Stimulated activated CD8-positive, alpha-beta memory T cell treated with anti-CD3 and anti-CD28 coated beads, Interleukin-7, amount 100 ng/mL, for 24 hours (primary cell): Measurements from ENCODE around the gene CRELD2.
"Not testable (repeated sequence)": the region's sequence is repeated elsewhere in the genome, so short reads cannot be mapped to it uniquely, and the experiment has no call there.

Experiments
- DNase-seq: peaks from one replicate; pipeline ENCODE4 v3.0.0-alpha.2; 2020; ENCODE audit warnings: low read depth

Gene CRELD2

DNA sequence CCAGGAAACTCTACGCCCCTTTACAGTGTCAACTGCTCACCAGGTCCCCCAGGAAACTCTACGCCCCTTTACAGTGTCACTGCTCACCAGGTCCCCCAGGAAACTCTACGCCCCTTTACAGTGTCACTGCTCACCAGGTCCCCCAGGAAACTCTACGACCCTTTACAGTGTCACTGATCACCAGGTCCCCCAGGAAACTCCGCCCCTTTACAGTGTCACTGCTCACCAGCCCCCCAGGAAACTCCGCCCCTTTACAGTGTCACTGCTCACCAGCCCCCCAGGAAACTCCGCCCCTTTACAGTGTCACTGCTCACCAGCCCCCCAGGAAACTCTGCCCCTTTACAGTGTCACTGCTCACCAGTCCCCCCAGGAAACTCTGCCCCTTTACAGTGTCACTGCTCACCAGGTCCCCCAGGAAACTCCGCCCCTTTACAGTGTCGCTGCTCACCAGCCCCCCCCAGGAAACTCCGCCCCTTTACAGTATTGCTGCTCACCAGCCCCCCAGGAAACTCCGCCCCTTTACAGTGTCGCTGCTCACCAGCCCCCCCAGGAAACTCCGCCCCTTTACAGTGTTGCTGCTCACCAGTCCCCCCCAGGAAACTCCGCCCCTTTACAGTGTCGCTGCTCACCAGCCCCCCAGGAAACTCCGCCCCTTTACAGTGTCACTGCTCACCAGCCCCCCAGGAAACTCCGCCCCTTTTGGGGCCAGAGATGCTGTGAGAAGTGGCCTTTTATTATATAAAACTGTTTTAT lies 26.8 kb downstream of the CRELD2 start:
- not testable (repeated sequence) for DNase-seq

DNA sequence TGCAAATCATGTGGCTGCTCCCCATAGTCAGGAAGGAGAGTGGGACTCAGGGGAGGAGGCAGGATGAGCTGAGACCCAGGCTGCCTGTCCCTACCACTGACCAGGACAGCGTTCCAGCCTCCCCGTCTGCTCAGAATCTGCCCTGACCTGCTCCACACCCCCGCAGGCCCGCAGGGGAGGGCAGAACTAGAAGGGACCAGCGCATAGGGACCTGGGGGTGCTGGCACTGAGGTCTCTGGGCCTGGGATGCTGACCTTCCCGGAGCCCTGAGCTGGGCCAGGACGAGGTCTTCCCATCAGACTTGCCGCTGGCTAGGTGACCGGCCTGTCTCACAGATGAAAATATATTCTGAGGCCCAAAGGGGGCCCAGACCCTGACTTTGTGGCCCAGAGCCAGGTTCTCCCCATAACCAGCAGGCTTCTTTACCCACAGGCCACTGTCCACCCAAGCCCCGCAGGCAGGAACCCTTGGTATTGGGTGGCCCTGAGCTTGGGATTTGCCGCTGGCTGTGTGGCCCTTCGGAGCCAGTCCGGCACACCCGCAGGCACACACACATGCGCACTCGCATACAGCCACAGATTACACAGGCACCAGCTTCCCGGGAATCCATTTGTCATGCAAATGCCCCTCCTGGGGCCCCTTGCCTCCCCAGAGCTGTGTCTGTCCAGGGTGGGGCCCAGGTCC lies 28.3 kb downstream of the CRELD2 start:
- no peak for DNase-seq

DNA sequence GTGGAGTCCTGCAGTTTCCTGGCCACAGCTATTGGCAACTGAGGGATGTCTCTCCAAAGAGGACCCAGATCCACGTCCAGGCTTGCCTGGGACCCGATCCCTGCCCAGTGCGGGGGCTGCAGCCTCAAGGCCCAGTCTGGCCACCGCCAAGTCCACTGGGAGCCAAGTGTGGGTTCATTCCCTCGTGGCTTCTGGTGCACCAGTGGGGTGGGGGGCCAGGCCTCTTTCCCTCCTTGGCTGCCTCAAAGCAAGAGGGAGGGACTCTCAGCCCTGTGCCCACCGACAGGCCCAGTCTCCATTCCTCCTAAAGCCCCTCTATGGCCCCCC lies 28.8 kb downstream of the CRELD2 start:
- no peak for DNase-seq

DNA sequence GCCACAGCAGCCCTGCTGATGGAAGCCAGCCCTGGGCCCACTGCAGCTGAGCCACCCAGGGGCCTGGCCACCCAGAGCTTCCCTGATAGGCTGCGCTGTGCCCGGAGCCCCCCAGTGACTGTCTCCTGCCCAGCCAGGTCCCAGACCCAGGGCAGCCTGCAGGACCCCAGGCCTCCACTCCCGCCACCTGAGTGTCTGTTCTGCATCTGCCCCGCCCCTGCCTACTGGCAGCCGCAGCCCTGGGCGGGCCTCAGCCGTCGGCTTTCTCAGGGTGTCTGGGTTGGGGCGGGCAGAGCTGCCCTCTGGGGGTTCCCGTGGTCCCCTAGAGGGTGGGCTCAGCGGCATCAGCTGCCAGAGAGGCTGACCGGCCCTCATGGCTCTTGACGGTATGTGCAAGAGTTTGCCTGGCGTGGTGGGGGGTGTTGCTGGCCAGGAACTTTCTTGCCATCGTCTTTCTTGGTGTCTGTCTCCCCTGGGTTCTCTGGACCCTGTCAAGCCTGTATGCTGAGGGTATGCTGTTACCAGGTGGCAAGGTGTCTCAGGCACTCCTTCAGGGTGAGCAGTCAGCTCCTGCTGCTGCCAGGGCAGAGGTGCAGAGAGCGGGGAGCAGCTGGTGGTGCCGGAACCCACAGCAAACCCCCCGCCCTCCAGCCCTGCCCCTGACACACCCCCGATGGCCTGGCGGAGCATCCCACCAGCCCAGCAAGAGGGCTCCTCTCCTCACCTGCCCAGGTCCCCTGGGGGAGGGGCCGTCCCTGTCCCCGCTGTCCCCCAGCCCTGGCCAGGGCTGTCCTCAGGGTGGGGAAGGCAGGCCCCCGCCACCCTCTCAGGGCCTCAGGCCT lies 29.9 kb downstream of the CRELD2 start:
- no peak for DNase-seq

- no peak for DNase-seq
Measured at GRCh38 chr22:49948958-49949913, 30.8 kb downstream of the CRELD2 start.

DNA sequence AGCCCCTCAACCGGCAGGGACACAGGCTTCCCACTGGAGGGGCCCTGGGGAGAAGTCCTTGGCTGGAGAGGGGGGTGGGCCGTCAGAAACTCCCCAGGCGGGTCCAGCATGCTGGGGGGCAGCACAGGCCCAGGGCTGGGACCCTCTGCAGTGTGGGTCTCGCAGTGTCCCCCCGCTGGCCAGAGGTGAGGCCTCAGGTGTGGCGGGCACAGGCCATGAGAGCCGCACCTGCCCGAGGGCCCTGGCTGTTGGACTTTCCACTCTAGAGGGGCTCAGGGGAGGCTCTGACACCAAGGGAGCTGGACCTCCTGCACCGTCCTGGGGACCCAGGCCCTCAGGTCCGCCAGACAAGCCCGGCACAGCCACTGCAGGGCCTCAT lies 31.5 kb downstream of the CRELD2 start:
- DNase-seq = no peak

- no peak for DNase-seq
Measured at GRCh38 chr22:49950396-49950994, 32.1 kb downstream of the CRELD2 start.

DNA sequence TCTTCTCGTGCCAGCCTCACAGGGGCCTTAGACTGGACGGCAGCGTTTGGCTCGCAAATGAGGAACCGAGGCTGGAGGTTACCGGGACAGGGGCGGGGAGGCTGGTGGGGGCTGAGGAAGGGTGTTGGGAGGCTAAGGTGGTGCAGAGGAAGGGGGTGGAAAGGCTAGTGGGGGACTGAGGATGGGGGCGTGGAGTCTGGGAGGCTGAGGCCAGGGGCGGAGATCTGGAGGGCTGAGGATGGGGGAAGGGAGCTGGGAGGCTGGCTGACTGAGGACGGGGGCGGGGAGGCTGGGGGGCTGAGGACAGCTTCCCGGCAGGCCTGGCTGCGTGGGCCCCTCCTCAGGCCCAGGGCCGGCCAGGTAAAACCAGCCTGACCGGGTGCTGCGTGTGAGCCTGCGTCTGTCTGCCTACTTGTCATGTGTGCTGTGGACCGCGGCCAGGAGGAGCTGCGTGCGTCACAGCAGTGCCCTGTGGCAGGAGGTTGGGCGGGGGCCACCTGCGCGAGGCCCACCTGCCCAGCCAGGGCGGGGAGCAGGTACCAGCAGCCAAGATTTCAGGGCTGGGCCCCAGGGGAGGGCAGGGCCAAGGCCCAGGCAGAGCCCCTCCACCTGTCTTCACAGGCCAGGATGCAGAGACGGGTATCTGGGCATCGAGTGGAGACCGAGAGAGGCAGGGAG lies 32.7 kb downstream of the CRELD2 start:
- no peak for DNase-seq

DNA sequence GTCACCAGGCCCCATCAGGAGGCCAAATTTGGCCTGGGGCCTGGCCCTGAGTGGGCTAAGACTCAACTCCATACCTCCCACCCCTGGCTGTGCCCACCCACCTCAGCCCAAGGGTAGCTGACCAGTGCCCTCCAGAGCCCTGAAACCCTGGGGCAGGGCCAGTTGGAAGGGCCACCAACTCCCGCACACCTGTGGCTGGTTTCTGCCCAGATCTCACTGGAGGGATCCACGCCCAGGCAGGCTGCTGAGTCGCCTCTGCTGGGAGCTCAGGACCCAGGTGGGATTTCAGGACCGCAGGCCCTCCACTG lies 33.2 kb downstream of the CRELD2 start:
- DNase-seq = no peak

DNA sequence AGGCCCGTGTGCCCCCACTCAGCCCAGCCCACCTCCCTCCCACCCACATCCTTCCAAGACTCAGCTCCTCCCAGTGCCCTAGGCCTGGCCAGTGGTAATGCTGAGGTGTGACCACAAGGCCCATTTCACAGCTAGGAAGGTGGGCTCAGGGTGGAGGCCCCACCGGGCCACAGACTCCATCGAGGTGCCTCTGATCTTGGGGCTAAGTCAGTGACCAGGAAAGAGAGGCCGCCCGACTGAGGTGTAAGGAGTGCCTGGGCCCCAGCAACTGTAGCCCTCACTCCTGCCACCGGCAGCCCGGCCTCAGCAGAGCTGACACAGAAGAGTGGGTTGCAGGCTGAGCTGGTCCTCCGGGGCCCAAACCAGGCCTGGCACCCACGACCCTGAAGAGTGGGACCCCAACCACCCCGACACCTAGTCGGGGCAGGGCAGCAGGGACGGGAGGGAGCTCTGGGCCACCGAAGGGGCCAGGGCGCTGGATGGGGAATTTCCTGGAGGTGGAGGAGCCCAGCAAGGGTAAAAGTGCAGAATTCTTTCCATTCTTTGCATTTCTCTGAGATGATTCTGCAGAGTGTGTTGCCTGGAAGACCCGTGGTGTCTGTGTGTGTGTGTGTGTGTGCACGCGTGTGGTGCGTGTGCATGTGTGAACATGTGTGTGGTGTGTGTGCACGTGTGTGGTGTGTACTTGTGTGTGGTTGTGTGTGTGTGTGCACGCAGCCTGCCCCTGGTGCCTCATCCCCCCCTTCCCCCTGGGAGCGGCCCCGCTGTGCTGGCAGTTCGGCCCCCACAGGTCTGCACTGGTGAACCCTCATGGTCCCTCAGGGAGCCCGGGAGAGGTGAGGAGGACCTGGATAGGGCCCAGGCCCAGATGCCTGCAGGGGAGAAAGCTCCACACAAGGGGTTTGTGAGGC lies 33.8 kb downstream of the CRELD2 start:
- no peak for DNase-seq

DNA sequence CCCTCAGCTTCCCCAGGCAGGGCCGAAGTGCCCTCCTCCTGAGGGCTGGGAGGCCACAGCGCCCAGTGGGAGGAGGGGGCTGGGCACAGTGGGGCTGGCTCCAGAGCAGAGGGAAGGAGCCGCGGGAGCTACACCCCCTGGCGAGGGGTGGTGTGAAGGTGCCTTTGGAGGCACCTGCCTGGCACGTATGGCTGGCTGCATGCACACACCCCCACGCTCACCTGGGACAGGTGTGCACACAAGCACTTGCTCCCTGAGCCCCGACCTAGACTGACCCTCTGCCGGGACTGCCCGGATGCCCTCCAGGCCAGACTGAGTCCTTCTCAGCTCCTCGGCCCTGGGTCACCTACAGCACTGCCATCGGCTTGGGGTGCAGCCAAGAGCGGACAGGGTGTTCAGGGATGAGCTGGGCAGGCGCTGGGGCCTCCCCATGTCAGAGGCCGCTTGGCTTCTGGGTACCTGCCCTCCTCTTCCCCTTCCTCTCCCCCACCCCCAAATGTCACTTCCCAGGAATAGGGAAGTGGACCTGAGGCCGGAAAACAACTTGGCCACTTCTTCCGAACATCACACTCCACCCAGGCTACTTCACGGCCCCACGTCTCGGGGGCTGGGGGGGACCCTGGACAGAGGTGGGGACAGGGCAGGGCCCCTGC lies 34.7 kb downstream of the CRELD2 start:
- DNase-seq = no peak

DNA sequence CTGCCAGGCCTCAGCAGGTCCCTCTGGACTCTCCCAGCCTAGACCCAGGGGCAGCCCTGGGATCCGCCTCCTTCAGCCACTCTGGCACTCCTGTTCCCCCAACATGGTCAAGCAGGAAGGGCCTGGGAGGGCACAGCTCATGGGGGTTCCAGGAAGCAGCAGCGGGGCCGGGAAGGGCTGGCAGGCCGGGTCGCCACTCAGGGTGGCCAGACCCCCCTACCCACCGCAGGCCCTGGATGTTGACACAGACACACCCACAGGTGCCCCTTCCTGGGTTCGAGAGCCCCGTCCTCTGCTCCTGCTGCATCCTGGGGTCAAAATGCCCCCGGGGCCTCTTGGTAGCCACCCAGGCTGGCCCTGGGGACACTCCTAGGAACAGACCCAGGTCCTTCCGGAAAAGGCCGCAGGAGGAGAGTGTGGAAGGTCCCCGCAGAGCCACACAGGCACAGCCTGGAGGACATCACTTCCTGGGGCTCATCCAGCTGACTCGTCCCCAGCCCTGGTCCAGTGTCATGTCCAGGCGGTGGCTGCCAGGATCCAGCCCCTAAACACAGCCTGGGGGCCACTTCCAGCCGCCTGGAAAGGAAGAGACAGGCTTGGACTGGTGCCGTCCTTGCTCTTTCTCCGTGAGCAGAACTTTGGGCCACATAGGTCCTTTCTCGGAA lies 35.4 kb downstream of the CRELD2 start:
- no peak for DNase-seq

DNA sequence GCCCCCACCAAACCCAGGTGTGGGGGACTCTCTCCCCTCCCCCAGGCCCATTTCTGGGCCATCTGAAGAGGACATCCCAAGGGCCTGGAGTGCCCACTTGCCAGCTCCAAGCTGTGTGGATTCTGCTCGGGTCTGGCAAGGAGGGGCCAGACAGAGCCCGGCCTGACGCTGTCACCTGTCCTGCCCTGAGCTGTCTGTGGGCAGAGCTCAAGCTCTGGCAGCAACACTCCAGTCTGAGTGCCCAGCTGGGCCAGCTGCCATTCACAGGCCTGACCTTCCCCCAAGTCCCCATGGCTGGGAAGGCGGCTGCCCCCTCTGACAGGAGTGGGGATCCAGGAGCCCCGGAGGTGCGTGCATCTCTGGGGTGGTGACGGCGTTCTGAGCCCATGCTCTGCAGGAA lies 35.9 kb downstream of the CRELD2 start:
- no peak for DNase-seq

DNA sequence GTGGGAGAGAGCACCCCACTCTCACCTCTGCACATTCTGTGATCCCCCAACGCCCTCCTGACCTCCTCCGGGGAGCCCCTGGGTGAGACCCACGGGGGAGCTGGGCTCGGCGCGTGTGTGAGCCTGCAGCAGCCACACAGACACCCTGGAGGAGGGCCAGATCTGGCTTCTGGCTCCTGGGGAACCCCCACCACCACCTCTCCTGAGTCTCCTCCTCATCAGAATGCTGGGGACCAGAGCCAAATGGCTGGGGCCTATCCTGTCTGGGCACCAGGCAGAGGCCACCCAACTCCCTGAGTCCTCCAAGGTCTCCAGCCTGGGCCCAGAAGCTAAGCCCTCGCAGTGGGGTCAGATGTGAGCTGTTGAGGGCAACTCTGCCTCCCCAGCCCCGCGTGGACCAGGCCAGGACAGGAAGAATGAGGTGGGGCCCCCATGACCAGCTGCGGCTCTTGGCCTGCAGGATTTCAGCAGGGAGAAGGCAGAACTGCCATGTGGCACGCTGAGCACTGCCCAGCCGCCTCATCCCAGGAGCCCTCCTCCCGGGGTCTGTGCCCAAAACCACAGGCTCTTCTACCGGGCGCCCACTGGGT lies 36.7 kb downstream of the CRELD2 start:
- DNase-seq = no peak

DNA sequence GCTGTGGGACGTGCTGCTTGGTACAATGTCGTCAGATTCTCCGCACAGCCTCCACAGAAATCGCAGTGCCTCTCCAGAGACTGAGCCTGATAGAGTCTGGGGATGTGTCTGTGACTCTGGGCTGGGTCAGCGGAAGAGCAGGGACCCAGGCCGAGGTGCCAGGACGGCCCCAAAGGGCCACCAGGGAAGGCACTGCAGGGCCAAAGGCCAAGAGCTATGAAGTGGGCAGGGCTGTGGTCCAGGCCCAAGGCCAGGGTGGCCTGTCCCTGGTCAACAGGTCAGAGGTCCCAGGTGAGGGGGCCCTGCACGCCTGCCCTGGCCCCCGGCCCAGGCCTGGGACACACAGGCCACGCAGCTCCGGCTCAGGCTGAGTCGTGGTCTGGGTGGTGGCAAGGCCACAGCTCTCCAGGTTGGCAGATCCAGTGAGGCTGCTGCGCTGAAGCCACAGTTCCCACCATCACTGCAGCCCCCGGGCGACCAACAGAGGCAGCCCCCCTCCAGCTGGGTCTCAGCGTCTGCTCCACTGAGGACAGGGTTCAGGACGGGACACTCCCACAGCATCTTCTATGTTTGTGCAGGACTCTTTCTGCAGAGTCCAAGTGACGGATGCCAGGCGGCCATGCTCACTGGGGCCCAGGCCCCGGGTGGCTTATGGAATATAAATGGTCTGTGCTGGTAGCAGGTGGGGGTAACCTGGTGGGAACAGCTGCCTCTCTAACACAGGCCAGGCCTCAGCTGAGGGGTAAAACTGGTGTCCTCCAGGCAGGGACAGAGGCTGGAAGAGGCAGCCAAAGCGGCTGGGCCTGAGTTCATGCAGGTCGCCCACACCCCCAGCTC lies 37.4 kb downstream of the CRELD2 start:
- no peak for DNase-seq

DNA sequence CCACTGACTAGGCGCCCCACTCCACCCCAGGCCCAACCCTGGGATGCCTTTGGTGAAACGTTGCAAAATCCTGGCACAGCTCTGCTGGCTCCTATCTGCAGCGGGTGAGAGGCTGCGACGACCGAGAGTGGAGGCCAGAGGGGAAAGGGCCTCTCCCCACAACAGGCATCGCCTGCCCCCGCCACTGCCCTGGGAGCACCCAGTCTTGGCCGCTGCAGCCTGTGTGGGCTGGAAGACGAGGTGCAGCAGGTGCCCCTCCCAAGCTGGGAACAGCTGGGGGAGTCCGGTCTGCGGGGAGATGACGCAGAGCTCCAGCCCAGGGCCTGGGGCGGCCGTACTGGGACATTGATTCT lies 38.0 kb downstream of the CRELD2 start:
- DNase-seq = no peak

DNA sequence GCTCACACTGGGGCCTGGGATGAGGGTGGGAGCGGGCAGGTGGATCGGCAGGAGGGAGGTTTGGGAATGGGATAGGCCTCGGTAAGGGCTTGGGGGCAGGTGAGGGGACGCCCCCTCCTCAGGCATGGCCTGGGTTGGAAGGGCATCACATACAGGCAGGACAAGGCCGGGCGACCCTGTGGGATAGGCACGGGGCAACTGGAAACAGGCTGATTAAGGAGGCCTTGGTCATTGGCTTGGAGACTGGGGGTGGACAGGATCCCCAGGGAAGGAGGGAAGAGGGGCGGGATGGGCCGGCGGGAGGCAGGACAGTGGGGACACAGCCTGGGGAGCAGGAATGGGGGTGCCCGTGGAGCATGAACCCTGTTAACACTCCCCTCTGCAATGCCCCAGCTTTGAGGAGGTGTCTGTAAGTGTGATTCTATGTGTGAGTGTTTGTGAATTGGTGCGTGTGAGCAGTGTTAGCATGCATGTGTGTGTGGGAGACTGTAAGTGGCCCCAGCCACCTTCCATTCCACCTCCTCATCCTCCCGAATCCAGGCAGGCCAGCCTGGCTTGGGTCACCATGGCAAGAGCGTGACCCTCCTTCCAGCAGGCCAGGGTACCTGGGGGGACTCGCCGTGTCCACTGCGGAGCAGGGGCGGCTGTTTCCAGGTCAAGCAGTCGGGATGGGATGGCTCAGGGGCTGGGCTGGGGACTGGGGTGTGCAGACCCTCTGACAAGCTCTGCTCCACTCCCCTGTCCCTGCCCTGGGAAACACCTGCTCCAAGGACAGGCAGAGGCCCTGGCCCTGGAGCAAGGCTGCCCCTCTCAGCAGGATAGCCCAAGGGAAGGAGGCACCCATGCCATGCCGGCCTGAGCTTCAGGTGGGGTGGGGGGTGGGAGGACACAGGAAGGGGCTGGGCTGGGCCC lies 38.7 kb downstream of the CRELD2 start:
- DNase-seq = no peak
